Osteocyte (in vitro differentiated cells): Measurements from ENCODE around the gene ZNF469. TPM values are rescaled to one million over a fixed set of nuclear protein-coding genes. Genes with fewer than 3 reads are reported as not detected.

Experiments
- DNase-seq: peaks from one replicate; pipeline ENCODE4 v3.0.0; 2021; ENCODE audit warnings: mixed read lengths; ENCODE audit not compliant: unreplicated experiment; ENCODE audit errors: extremely low spot score
- H3K27ac Mint-ChIP-seq: one replicate; pipeline ENCODE4 v1.8.0; 2021; ENCODE audit warnings: mild to moderate bottlenecking, mixed read lengths; ENCODE audit not compliant: unreplicated experiment
- H3K27me3 Mint-ChIP-seq: one replicate; pipeline ENCODE4 v1.8.0; 2021; ENCODE audit warnings: mixed read lengths; ENCODE audit not compliant: unreplicated experiment
- H3K36me3 Mint-ChIP-seq: one replicate; pipeline ENCODE4 v1.8.0; 2021; ENCODE audit warnings: mixed read lengths; ENCODE audit not compliant: unreplicated experiment
- H3K4me1 Mint-ChIP-seq: one replicate; pipeline ENCODE4 v1.8.0; 2021; ENCODE audit warnings: mixed read lengths; ENCODE audit not compliant: unreplicated experiment
- H3K4me3 Mint-ChIP-seq: one replicate; pipeline ENCODE4 v1.8.0; 2021; ENCODE audit warnings: mild to moderate bottlenecking, moderate library complexity, mixed read lengths; ENCODE audit not compliant: unreplicated experiment
- H3K9me3 Mint-ChIP-seq: one replicate; pipeline ENCODE4 v1.8.0; 2021; ENCODE audit warnings: mixed read lengths; ENCODE audit not compliant: unreplicated experiment
- CTCF ChIP-seq: fragments of 200-600 bp; sonication (generic); IDR thresholded peaks from 2 replicates; pipeline ENCODE4 v1.5.0; 2021; ENCODE audit warnings: antibody characterized with exemption, mild to moderate bottlenecking, moderate library complexity
- total RNA-seq: library from RNA; stranded (reverse); gene quantifications from 2 replicates; pipeline ENCODE4 v1.2.1, GENCODE V29; 2021

ZNF469 gene
- total RNA-seq, 1 donor from 2014 or later: 4.1 TPM

- H3K4me1 Mint-ChIP-seq: peaks cover 12% of the 10 kb centered on the region
- no peaks in the 10 kb centered on the region for H3K27me3 Mint-ChIP-seq
- no peak overlapping the region for H3K27ac Mint-ChIP-seq
- DNase-seq: no peak
- TF ChIP-seq CTCF: no peak
- H3K36me3 Mint-ChIP-seq: no peaks in the 10 kb centered on the region
- H3K9me3 Mint-ChIP-seq: no peaks in the 10 kb centered on the region
- H3K4me3 Mint-ChIP-seq: no peak overlapping the region
Measured at GRCh38 chr16:88403794-88404581, 21.2 kb downstream of the ZNF469 start.

GRCh38 chr16:88404769-88405168 lies 22.0 kb downstream of the ZNF469 start:
- Mint-ChIP-seq H3K27me3 (no peaks in the 10 kb centered on the region), H3K4me3 (no peak overlapping the region), H3K36me3 (no peaks in the 10 kb centered on the region)

GRCh38 chr16:88405216-88406060 lies 22.7 kb downstream of the ZNF469 start:
- no peak overlapping the region for H3K4me3 Mint-ChIP-seq
- H3K36me3 Mint-ChIP-seq: no peaks in the 10 kb centered on the region
- no peaks in the 10 kb centered on the region for H3K9me3 Mint-ChIP-seq
- H3K27me3 Mint-ChIP-seq: no peaks in the 10 kb centered on the region
- TF ChIP-seq CTCF: no peak
- no peak for DNase-seq
- peaks cover 14% of the 10 kb centered on the region for H3K4me1 Mint-ChIP-seq
- H3K27ac Mint-ChIP-seq: no peak overlapping the region

More at GRCh38 chr16:88404769-88405168, 22.0 kb downstream of the ZNF469 start:
- Mint-ChIP-seq H3K4me1 (peaks cover 14% of the 10 kb centered on the region), H3K9me3 (no peaks in the 10 kb centered on the region), H3K27ac (no peak overlapping the region)
- DNase-seq: no peak
- TF ChIP-seq CTCF: no peak

GRCh38 chr16:88406096-88407041 lies 23.6 kb downstream of the ZNF469 start:
- Mint-ChIP-seq H3K9me3 (no peaks in the 10 kb centered on the region), H3K36me3 (no peaks in the 10 kb centered on the region), H3K27me3 (no peaks in the 10 kb centered on the region), H3K4me1 (peaks cover 14% of the 10 kb centered on the region), H3K27ac (no peak overlapping the region), H3K4me3 (no peak overlapping the region)
- no peak for DNase-seq
- TF ChIP-seq CTCF: no peak
